Body of pancreas (tissue), 4 donors: ENCODE results near the gene RAB25. TPM values are rescaled to one million over a fixed set of nuclear protein-coding genes. Genes with fewer than 3 reads are reported as not detected.

Experiments
- ATAC-seq: fragments of 150-250 bp; one replicate; pipeline ENCODE4 v1.9.1; 2016
- DNase-seq, 4 donors: peaks; one replicate each; pipeline ENCODE4 v3.0.0-alpha.2; 2019
- H3K27ac ChIP-seq, 4 donors: fragments of 200-600 bp; sonication (generic); 1 replicate in 3 of 4; 2 replicates in 1 of 4; pipeline versions ENCODE4 v1.5.1 to v1.6.1; 2016 to 2019; ENCODE audit warnings: mild to moderate bottlenecking in 1 of 4, mixed read lengths in 1 of 4, moderate library complexity in 1 of 4
- H3K27me3 ChIP-seq, 2 donors: fragments of 200-600 bp; sonication (generic); one replicate each; pipeline ENCODE4 v1.6.0; 2016; ENCODE audit warnings: mild to moderate bottlenecking in 1 of 2
- H3K36me3 ChIP-seq, 2 donors: fragments of 200-600 bp; sonication (generic); replicated peaks in 1 of 2; 2 replicates each; pipeline ENCODE4 v1.5.1; 2016; ENCODE audit warnings: low read depth in 2 of 2; ENCODE audit not compliant: insufficient read depth in 1 of 2
- H3K4me1 ChIP-seq: fragments of 200-600 bp; sonication (generic); one replicate; pipeline ENCODE4 v1.6.0; 2016
- H3K4me3 ChIP-seq, 2 donors: fragments of 200-600 bp; sonication (generic); 1 replicate in 1 of 2; 2 replicates in 1 of 2; pipeline ENCODE4 v1.5.1; 2016 to 2019
- H3K9me3 ChIP-seq, 3 donors: fragments of 200-600 bp; sonication (generic); 1 replicate in 2 of 3; 2 replicates in 1 of 3; pipeline ENCODE4 v1.5.1; 2016
- CTCF ChIP-seq, 7 experiments: fragments of 450-650 bp in 4 of 7; fragments of 200-600 bp in 3 of 7; sonication (generic) in 3 of 7; IDR thresholded peaks; one replicate each; pipeline ENCODE4 v1.5.1; 2016 to 2019; ENCODE audit warnings: antibody characterized with exemption in 7 of 7
- POLR2A ChIP-seq, 3 donors: fragments of 450-650 bp; IDR thresholded peaks; one replicate each; pipeline ENCODE4 v1.6.1; 2016; ENCODE audit warnings: antibody characterized with exemption in 3 of 3, mild to moderate bottlenecking in 2 of 3
- WGBS, 2 donors: methylation state at CpG; one replicate each; pipeline ENCODE4 v1.1.5; 2017; 5-methylcytosine and 5-hydroxymethylcytosine counted together
- intact Hi-C: fragments of 100-400 bp; cut with DNase I; formaldehyde crosslinking; loops from one replicate; pipeline ENCODE4 v1.15.1; 2023
- total RNA-seq, 2 donors: library from RNA; depleted of rRNA; stranded (reverse); fragments of >200 nt; gene quantifications; one replicate each; pipeline ENCODE4 v1.1.0, GENCODE V29; 2016

RAB25 gene
- total RNA-seq, 2 donors from 2014 or later = 31.3 to 66.7 TPM

- WGBS, 2 donors = 0 to 3% methylated on average over 20 to 56 of the region's 62 CpGs
- intact Hi-C loops = no loop called here
- TF ChIP-seq POLR2A (IDR thresholded peaks at IDR 0.05) (peak in 2 of 3 donors; percentile 8 to 29), CTCF (IDR thresholded peaks at IDR 0.05) (no peak)
- Histone ChIP-seq H3K27ac (peak within 1 kb of the TSS in 3 of 4 donors; percentile 28 to 62 (median 30)), H3K36me3 (no peaks in the 10 kb centered on the region), H3K4me1 (peaks cover 24% of the 10 kb centered on the region), H3K4me3 (peak within 1 kb of the TSS; percentile 50 to 93), H3K27me3 (no peaks in the 10 kb centered on the region), H3K9me3 (no peaks in the 10 kb centered on the region)
- DNase-seq (peak; percentile 61 to 74 (median 70)), ATAC-seq (peak; percentile 83)
Measured at GRCh38 chr1:156082309-156083091, 21.5 kb downstream of the RAB25 start, which contains the start of gene MEX3A. Gene MEX3A (minus strand): TSS chr1:156082465. CDS start chr1:156081998, 467 bp downstream.

- TF ChIP-seq CTCF (IDR thresholded peaks at IDR 0.05) = no peak
- TF ChIP-seq POLR2A (IDR thresholded peaks at IDR 0.05) = no peak
- 56 to 57% methylated on average over 7 of the region's 7 CpGs for WGBS, 2 donors
- no peak for DNase-seq
- Histone ChIP-seq H3K4me1 (peaks cover 24% of the 10 kb centered on the region), H3K27me3 (no peaks in the 10 kb centered on the region), H3K9me3 (no peaks in the 10 kb centered on the region), H3K27ac (no peak overlapping the region), H3K36me3 (no peaks in the 10 kb centered on the region), H3K4me3 (no peak overlapping the region)
- ATAC-seq = no peak
- intact Hi-C loops = no loop called here
Measured at GRCh38 chr1:156083800-156084790, 23.1 kb downstream of the RAB25 start.

- peak overlapping the region in 3 of 4 donors; percentile 13 to 58 (median 54) for H3K27ac ChIP-seq
- no peaks in the 10 kb centered on the region for H3K36me3 ChIP-seq
- 0 to 20% methylated on average over 1 of the region's 1 CpG for WGBS, 2 donors
- TF ChIP-seq CTCF (IDR thresholded peaks at IDR 0.05) (no peak), POLR2A (IDR thresholded peaks at IDR 0.05) (peak in 1 of 3 donors; percentile 21)
- intact Hi-C loops = no loop called here
- H3K9me3 ChIP-seq = no peaks in the 10 kb centered on the region
- DNase-seq = peak; percentile 47 to 74 (median 70)
- H3K4me1 ChIP-seq = peaks cover 27% of the 10 kb centered on the region
- no peak overlapping the region for H3K4me3 ChIP-seq
- ATAC-seq = peak; percentile 50
- no peaks in the 10 kb centered on the region for H3K27me3 ChIP-seq
Measured at GRCh38 chr1:156086256-156086662, 25.3 kb downstream of the RAB25 start.

- WGBS, 2 donors = 41 to 57% methylated on average over 4 to 6 of the region's 6 CpGs
- Histone ChIP-seq H3K27ac (no peak overlapping the region), H3K9me3 (no peaks in the 10 kb centered on the region), H3K27me3 (no peaks in the 10 kb centered on the region), H3K36me3 (no peaks in the 10 kb centered on the region), H3K4me1 (peaks cover 10% of the 10 kb centered on the region), H3K4me3 (no peak overlapping the region)
- intact Hi-C loops = loop anchor here (5.0 kb wide), 1 partner anchor 133 kb away; no protein-coding TSS in a partner anchor
- ATAC-seq (no peak), DNase-seq (no peak)
- TF ChIP-seq CTCF (IDR thresholded peaks at IDR 0.05) (no peak), POLR2A (IDR thresholded peaks at IDR 0.05) (no peak)
Measured at GRCh38 chr1:156089704-156090103, 28.7 kb downstream of the RAB25 start.
